Measurements from ENCODE around the gene CKAP2L.

Gene CKAP2L

DNA sequence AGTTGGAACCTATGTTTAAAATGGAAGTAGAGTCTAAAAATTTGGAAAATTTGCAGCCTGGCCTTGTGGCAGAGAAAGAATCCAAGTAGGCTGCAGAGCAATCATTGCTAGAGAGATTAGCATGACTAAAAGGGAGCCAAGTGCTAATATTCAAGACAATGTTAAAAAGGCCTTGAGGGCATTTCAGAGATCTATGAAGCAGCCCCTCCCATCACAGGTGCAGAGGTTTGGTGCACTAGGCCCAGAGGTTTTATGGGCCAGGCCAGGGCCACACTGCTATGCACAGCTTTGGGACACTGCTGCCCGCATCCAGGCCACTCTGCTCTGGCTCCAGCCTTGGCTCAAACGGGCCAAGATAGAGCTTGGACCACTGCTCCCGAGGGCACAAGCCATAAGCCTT is 26.6 kb upstream of the CKAP2L start:
- Histone ChIP-seq H3K4me3 (ENCODE audit: low read length, poor library complexity, severe bottlenecking) (no peak overlapping the region), H3K27me3 (ENCODE audit: insufficient read depth, low read length, poor library complexity, severe bottlenecking) (no peaks in the 10 kb centered on the region), H3K4me2 (ENCODE audit: low read depth, low read length, poor library complexity, severe bottlenecking) (no peak overlapping the region), H3K9ac (ENCODE audit: low read depth, low read length, poor library complexity, severe bottlenecking) (no peak overlapping the region), H2AFZ (ENCODE audit: low read length) (no peak overlapping the region), H3K9me2 (replicated peaks; ENCODE audit: low read depth, low read length) (no peaks in the 10 kb centered on the region), H3K79me2 (ENCODE audit: insufficient read depth, low read length) (no peaks in the 10 kb centered on the region), H4K20me1 (ENCODE audit: insufficient read depth, low read length, poor library complexity, severe bottlenecking) (no peaks in the 10 kb centered on the region), H3K4me1 (ENCODE audit: insufficient read depth, low read length, poor library complexity, severe bottlenecking) (peaks cover 2% of the 10 kb centered on the region), H3K36me3 (ENCODE audit: insufficient read depth, low read length) (no peaks in the 10 kb centered on the region), H3K9me3 (ENCODE audit: insufficient read depth, low read depth, low read length) (no peaks in the 10 kb centered on the region), H3F3A (ENCODE audit: low read depth) (no peaks in the 10 kb centered on the region)
- TF ChIP-seq, protein P1, sequence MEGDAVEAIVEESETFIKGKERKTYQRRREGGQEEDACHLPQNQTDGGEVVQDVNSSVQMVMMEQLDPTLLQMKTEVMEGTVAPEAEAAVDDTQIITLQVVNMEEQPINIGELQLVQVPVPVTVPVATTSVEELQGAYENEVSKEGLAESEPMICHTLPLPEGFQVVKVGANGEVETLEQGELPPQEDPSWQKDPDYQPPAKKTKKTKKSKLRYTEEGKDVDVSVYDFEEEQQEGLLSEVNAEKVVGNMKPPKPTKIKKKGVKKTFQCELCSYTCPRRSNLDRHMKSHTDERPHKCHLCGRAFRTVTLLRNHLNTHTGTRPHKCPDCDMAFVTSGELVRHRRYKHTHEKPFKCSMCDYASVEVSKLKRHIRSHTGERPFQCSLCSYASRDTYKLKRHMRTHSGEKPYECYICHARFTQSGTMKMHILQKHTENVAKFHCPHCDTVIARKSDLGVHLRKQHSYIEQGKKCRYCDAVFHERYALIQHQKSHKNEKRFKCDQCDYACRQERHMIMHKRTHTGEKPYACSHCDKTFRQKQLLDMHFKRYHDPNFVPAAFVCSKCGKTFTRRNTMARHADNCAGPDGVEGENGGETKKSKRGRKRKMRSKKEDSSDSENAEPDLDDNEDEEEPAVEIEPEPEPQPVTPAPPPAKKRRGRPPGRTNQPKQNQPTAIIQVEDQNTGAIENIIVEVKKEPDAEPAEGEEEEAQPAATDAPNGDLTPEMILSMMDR (conservative IDR thresholded peaks at IDR 0.05; ENCODE audit: low read length): no peak
- no peak for TF ChIP-seq EZH2phosphoT487 (IDR thresholded peaks at IDR 0.05; ENCODE audit: borderline replicate concordance)

DNA sequence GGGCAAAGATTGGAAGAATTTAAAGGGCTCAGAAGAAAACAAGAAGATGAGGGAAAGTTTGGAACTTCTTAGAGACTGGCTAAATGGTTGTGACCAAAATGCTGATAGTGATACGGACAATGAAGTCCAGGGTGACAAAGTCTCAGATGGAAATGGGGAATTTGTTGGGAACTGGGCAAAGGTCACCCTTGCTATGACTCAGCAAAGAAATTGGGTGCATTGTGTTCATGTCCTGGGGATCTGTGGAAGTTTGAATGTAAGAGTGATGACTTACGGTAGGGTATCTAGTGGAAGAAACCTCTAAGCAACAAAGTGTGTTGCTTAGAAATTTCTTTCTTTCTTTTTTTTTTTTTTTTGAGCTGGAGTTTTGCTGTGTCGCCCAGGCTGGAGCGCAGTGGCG is 25.9 kb upstream of the CKAP2L start:
- Histone ChIP-seq H3K9ac (ENCODE audit: low read depth, low read length, poor library complexity, severe bottlenecking) (no peak overlapping the region), H3F3A (ENCODE audit: low read depth) (no peaks in the 10 kb centered on the region), H4K20me1 (ENCODE audit: insufficient read depth, low read length, poor library complexity, severe bottlenecking) (no peaks in the 10 kb centered on the region), H3K4me1 (ENCODE audit: insufficient read depth, low read length, poor library complexity, severe bottlenecking) (peaks cover 2% of the 10 kb centered on the region), H3K9me2 (replicated peaks; ENCODE audit: low read depth, low read length) (no peaks in the 10 kb centered on the region), H3K36me3 (ENCODE audit: insufficient read depth, low read length) (no peaks in the 10 kb centered on the region), H3K4me3 (ENCODE audit: low read length, poor library complexity, severe bottlenecking) (no peak overlapping the region), H3K9me3 (ENCODE audit: insufficient read depth, low read depth, low read length) (no peaks in the 10 kb centered on the region), H3K27me3 (ENCODE audit: insufficient read depth, low read length, poor library complexity, severe bottlenecking) (no peaks in the 10 kb centered on the region), H3K4me2 (ENCODE audit: low read depth, low read length, poor library complexity, severe bottlenecking) (no peak overlapping the region), H3K79me2 (ENCODE audit: insufficient read depth, low read length) (no peaks in the 10 kb centered on the region), H2AFZ (ENCODE audit: low read length) (no peak overlapping the region)
- TF ChIP-seq, protein P1 (conservative IDR thresholded peaks at IDR 0.05; ENCODE audit: low read length): no peak
- no peak for TF ChIP-seq EZH2phosphoT487 (IDR thresholded peaks at IDR 0.05; ENCODE audit: borderline replicate concordance)

DNA sequence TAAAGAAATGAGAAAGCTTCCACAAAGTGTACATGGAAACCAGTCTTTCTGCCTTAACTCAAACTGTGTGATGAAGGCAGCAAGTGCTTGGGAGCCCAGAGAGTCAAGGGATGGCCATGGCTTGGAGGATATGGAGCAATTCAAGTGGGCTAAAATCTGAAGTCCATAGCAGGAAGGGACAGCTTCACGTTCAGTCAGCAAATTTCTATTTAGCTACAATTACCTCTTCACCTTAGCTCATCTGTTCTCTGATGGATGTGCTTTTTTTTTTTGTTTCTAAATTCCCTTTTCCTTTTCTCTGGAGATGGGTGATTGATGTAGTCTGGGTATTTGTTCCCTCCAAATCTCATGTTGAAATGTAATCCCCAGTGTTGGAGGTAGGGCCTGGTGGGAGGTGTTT is 24.8 kb upstream of the CKAP2L start:
- no peaks in the 10 kb centered on the region for H3F3A ChIP-seq (ENCODE audit: low read depth)
- H3K4me3 ChIP-seq (ENCODE audit: low read length, poor library complexity, severe bottlenecking): no peak overlapping the region
- no peaks in the 10 kb centered on the region for H3K36me3 ChIP-seq (ENCODE audit: insufficient read depth, low read length)
- H4K20me1 ChIP-seq (ENCODE audit: insufficient read depth, low read length, poor library complexity, severe bottlenecking): no peaks in the 10 kb centered on the region
- H3K79me2 ChIP-seq (ENCODE audit: insufficient read depth, low read length): no peaks in the 10 kb centered on the region
- no peak for TF ChIP-seq EZH2phosphoT487 (IDR thresholded peaks at IDR 0.05; ENCODE audit: borderline replicate concordance)
- TF ChIP-seq, protein P1 (conservative IDR thresholded peaks at IDR 0.05; ENCODE audit: low read length): no peak
- H3K27me3 ChIP-seq (ENCODE audit: insufficient read depth, low read length, poor library complexity, severe bottlenecking): no peaks in the 10 kb centered on the region
- no peak overlapping the region for H2AFZ ChIP-seq (ENCODE audit: low read length)
- H3K9ac ChIP-seq (ENCODE audit: low read depth, low read length, poor library complexity, severe bottlenecking): no peak overlapping the region
- H3K9me2 ChIP-seq (replicated peaks; ENCODE audit: low read depth, low read length): no peaks in the 10 kb centered on the region
- H3K4me2 ChIP-seq (ENCODE audit: low read depth, low read length, poor library complexity, severe bottlenecking): no peak overlapping the region
- H3K4me1 ChIP-seq (ENCODE audit: insufficient read depth, low read length, poor library complexity, severe bottlenecking): peaks cover 1% of the 10 kb centered on the region
- H3K9me3 ChIP-seq (ENCODE audit: insufficient read depth, low read depth, low read length): no peaks in the 10 kb centered on the region

Measured in Loucy (cell line).